ENCODE results near the gene LEMD1. TPM values are rescaled to one million over a fixed set of nuclear protein-coding genes. Genes with fewer than 3 reads are reported as not detected.

LEMD1 gene
- total RNA-seq, 1 donor = not detected

DNA sequence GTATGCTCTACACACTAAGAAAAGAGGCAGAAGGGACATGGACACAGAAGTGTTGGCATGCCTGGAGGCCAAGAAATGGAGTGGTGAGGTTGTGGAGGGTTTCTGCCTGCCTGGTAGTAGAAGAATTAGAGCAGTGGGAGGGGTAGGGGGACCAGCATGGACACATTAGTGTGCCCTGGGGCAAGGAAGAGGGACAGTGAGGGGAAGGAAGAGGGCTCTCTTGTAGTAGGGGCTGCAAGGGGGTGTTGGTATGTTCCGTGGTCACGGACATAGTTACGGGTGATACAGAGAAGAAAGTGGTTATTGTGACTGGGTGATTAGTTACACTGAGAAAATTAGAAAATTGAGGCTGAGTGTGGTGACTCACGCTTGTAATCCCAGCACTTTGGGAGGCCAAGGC is 23.3 kb downstream of the LEMD1 start:
- Histone ChIP-seq H3K4me3 (ENCODE audit: insufficient read depth, low read length) (no peak overlapping the region), H3K9me3 (ENCODE audit: low read depth, low read length) (no peaks in the 10 kb centered on the region), H3K27ac (ENCODE audit: low read depth, low read length) (no peak overlapping the region), H2AFZ (ENCODE audit: low read length) (no peak overlapping the region), H3K27me3 (ENCODE audit: insufficient read depth, low read length) (peaks cover 8% of the 10 kb centered on the region), H3K36me3 (ENCODE audit: insufficient read depth, low read length) (no peaks in the 10 kb centered on the region), H3K4me1 (ENCODE audit: insufficient read depth, low read length) (no peaks in the 10 kb centered on the region), H3K4me2 (ENCODE audit: insufficient read depth, low read length) (no peak overlapping the region), H3K79me2 (ENCODE audit: insufficient read depth, low read length) (no peaks in the 10 kb centered on the region), H4K20me1 (ENCODE audit: insufficient read depth, low read length) (no peaks in the 10 kb centered on the region)
- TF ChIP-seq, protein P1, sequence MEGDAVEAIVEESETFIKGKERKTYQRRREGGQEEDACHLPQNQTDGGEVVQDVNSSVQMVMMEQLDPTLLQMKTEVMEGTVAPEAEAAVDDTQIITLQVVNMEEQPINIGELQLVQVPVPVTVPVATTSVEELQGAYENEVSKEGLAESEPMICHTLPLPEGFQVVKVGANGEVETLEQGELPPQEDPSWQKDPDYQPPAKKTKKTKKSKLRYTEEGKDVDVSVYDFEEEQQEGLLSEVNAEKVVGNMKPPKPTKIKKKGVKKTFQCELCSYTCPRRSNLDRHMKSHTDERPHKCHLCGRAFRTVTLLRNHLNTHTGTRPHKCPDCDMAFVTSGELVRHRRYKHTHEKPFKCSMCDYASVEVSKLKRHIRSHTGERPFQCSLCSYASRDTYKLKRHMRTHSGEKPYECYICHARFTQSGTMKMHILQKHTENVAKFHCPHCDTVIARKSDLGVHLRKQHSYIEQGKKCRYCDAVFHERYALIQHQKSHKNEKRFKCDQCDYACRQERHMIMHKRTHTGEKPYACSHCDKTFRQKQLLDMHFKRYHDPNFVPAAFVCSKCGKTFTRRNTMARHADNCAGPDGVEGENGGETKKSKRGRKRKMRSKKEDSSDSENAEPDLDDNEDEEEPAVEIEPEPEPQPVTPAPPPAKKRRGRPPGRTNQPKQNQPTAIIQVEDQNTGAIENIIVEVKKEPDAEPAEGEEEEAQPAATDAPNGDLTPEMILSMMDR (IDR thresholded peaks at IDR 0.05; ENCODE audit: extremely low read depth, low read depth, low read length) = no peak
- no peak for DNase-seq (ENCODE audit: insufficient read length, low spot score, missing footprints)

DNA sequence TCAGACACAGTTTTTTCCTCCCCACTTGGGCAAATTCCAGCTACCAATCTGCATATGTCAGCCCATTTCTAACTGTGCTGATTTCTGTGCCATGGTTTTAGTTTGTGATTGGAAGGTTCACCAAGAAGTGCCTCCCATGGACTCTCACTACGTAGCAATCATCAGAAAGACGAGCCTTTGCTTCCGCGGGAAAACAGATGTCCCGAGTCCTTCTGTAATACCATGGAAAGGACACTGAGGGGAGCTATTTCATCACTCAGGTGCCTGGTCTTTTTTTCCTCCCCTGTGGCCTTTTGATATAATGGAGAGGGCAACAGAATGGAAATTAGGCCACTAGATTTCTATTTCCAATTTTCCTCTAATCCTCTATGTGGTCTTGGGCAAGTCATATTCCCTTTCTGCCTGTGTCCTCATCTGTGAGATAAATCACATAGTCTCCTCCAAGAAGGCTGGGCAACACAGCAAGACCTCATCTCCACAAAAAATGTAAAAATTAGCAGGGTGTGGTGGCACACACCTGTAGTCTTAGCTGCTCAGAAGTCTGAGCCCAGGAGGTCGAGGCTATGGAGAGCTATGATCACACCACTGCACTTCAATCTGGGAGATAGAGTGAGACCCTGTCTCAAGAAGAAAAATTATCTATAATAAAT is 24.8 kb downstream of the LEMD1 start:
- Histone ChIP-seq H3K4me2 (ENCODE audit: insufficient read depth, low read length) (no peak overlapping the region), H3K9me3 (ENCODE audit: low read depth, low read length) (no peaks in the 10 kb centered on the region), H3K4me1 (ENCODE audit: insufficient read depth, low read length) (no peaks in the 10 kb centered on the region), H3K79me2 (ENCODE audit: insufficient read depth, low read length) (no peaks in the 10 kb centered on the region), H4K20me1 (ENCODE audit: insufficient read depth, low read length) (no peaks in the 10 kb centered on the region), H3K4me3 (ENCODE audit: insufficient read depth, low read length) (no peak overlapping the region), H3K36me3 (ENCODE audit: insufficient read depth, low read length) (no peaks in the 10 kb centered on the region), H3K27ac (ENCODE audit: low read depth, low read length) (no peak overlapping the region), H3K27me3 (ENCODE audit: insufficient read depth, low read length) (peaks cover 9% of the 10 kb centered on the region), H2AFZ (ENCODE audit: low read length) (no peak overlapping the region)
- TF ChIP-seq, protein P1 (IDR thresholded peaks at IDR 0.05; ENCODE audit: extremely low read depth, low read depth, low read length) = peak; percentile 69
- no peak for DNase-seq (ENCODE audit: insufficient read length, low spot score, missing footprints)

DNA sequence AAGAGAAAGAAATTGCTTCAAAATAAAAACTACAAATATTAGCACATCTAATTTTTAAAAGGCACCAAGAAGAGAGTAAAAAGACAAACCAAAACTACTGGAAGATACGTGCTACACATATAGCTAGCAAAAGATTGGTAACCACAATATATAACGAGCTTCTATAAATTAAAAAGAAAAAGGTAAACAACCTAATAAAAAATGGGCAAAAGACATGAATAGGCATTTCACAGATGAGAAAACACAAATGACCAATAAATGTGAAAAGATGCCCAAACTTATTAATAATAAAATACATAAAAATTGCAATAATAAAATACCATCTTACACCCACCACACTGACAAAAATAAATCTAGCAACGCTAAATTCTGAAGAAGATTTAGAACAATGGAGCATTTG is 26.2 kb downstream of the LEMD1 start:
- Histone ChIP-seq H3K79me2 (ENCODE audit: insufficient read depth, low read length) (no peaks in the 10 kb centered on the region), H2AFZ (ENCODE audit: low read length) (no peak overlapping the region), H3K4me1 (ENCODE audit: insufficient read depth, low read length) (no peaks in the 10 kb centered on the region), H3K27me3 (ENCODE audit: insufficient read depth, low read length) (peaks cover 18% of the 10 kb centered on the region), H4K20me1 (ENCODE audit: insufficient read depth, low read length) (no peaks in the 10 kb centered on the region), H3K4me3 (ENCODE audit: insufficient read depth, low read length) (no peak overlapping the region), H3K36me3 (ENCODE audit: insufficient read depth, low read length) (no peaks in the 10 kb centered on the region), H3K27ac (ENCODE audit: low read depth, low read length) (no peak overlapping the region), H3K9me3 (ENCODE audit: low read depth, low read length) (no peaks in the 10 kb centered on the region), H3K4me2 (ENCODE audit: insufficient read depth, low read length) (no peak overlapping the region)
- TF ChIP-seq, protein P1 (IDR thresholded peaks at IDR 0.05; ENCODE audit: extremely low read depth, low read depth, low read length) = no peak
- no peak for DNase-seq (ENCODE audit: insufficient read length, low spot score, missing footprints)

DNA sequence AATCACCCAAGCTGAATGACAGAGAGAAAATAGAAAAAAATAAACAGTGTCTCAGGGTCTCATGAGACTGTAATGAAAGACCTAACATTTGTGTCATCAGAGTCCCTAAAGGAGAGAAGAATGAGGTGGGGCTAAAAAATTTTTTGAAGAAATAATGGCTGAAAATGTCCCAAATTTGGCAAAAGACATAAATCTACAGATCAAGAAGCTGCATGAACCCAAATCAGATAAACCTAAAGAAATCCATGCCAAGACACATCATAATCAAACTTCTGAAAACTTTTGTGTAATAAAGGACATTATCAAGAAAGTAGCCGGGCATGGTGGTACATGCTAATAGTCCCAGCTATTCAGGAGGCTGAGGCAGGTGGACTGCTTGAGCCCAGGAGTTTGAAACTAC is 29.2 kb downstream of the LEMD1 start:
- no peaks in the 10 kb centered on the region for H3K4me1 ChIP-seq (ENCODE audit: insufficient read depth, low read length)
- no peaks in the 10 kb centered on the region for H3K79me2 ChIP-seq (ENCODE audit: insufficient read depth, low read length)
- H3K9me3 ChIP-seq (ENCODE audit: low read depth, low read length) = no peaks in the 10 kb centered on the region
- H3K4me2 ChIP-seq (ENCODE audit: insufficient read depth, low read length) = no peak overlapping the region
- H4K20me1 ChIP-seq (ENCODE audit: insufficient read depth, low read length) = no peaks in the 10 kb centered on the region
- H3K27me3 ChIP-seq (ENCODE audit: insufficient read depth, low read length) = peaks cover 18% of the 10 kb centered on the region
- no peaks in the 10 kb centered on the region for H3K36me3 ChIP-seq (ENCODE audit: insufficient read depth, low read length)
- TF ChIP-seq, protein P1 (IDR thresholded peaks at IDR 0.05; ENCODE audit: extremely low read depth, low read depth, low read length) = no peak
- H3K4me3 ChIP-seq (ENCODE audit: insufficient read depth, low read length) = no peak overlapping the region
- no peak for DNase-seq (ENCODE audit: insufficient read length, low spot score, missing footprints)
- no peak overlapping the region for H3K27ac ChIP-seq (ENCODE audit: low read depth, low read length)
- H2AFZ ChIP-seq (ENCODE audit: low read length) = no peak overlapping the region

Measured in osteoblast (primary cell).